Astrocyte of the spinal cord (primary cell): Measurements from ENCODE around the gene GMNC.

ENCODE experiments used
- DNase-seq: peaks from one replicate; pipeline ENCODE4 v3.0.0; 2011; ENCODE audit warnings: low read depth, low spot score
- H3K4me3 ChIP-seq: 2 replicates; pipeline ENCODE4 v1.5.1; 2011; ENCODE audit warnings: low read depth, mild to moderate bottlenecking, low read length, moderate library complexity
- in situ Hi-C: cut with HindIII; loops from 2 replicates; pipeline ENCODE4 v1.10.0; 2017; ENCODE audit warnings: low sequenced_read_pairs
- TF ChIP-seq, protein P1 (sequence below): IDR thresholded peaks from 2 replicates; pipeline ENCODE4 v1.5.1; 2012; ENCODE audit warnings: low read depth, mild to moderate bottlenecking, low read length, inconsistent platforms

Gene GMNC

DNA sequence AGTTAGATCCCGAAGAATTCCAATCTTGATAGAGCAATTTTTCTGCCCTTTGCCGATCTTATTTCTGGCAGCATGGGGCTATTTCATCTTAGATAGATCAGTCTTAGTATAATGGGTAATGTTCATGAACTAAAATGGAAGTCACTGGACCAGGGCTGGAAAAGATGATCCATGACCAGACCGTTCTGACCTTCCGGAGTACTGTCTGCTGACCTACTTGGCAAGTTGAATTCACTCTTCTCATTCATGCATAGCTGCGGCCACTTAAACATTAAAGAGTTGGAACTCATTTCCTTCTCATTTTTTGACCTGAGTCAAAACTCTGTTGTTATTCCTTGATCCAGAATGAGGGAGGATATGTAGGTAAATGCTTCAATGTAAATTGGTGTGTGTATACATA is 32.5 kb downstream of the GMNC start:
- TF ChIP-seq, protein P1, sequence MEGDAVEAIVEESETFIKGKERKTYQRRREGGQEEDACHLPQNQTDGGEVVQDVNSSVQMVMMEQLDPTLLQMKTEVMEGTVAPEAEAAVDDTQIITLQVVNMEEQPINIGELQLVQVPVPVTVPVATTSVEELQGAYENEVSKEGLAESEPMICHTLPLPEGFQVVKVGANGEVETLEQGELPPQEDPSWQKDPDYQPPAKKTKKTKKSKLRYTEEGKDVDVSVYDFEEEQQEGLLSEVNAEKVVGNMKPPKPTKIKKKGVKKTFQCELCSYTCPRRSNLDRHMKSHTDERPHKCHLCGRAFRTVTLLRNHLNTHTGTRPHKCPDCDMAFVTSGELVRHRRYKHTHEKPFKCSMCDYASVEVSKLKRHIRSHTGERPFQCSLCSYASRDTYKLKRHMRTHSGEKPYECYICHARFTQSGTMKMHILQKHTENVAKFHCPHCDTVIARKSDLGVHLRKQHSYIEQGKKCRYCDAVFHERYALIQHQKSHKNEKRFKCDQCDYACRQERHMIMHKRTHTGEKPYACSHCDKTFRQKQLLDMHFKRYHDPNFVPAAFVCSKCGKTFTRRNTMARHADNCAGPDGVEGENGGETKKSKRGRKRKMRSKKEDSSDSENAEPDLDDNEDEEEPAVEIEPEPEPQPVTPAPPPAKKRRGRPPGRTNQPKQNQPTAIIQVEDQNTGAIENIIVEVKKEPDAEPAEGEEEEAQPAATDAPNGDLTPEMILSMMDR, result no peak
- no peak for DNase-seq
- in situ Hi-C loops, result no loop called here
- no peak overlapping the region for H3K4me3 ChIP-seq

DNA sequence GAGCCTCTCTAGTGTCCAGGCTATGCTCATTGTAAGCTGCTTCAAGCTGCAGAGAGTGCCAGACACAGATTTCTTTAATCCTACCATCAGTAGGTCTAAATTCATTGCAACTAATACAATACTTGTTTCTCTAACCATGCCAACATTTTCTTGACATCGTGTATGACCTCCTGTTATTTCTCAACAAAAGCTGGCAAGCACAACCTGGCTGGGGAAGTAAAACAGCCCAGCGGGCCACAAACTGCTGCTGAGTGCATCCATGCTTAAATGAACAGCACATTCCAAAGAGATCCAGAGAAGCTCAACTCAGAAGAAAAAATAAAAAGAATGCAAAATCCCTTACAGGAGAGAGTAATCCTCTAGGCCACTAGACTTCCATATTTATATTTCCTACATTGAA is 36.5 kb downstream of the GMNC start:
- peak; percentile 40 for DNase-seq
- TF ChIP-seq, protein P1, result no peak
- H3K4me3 ChIP-seq, result no peak overlapping the region
- in situ Hi-C loops, result no loop called here

DNA sequence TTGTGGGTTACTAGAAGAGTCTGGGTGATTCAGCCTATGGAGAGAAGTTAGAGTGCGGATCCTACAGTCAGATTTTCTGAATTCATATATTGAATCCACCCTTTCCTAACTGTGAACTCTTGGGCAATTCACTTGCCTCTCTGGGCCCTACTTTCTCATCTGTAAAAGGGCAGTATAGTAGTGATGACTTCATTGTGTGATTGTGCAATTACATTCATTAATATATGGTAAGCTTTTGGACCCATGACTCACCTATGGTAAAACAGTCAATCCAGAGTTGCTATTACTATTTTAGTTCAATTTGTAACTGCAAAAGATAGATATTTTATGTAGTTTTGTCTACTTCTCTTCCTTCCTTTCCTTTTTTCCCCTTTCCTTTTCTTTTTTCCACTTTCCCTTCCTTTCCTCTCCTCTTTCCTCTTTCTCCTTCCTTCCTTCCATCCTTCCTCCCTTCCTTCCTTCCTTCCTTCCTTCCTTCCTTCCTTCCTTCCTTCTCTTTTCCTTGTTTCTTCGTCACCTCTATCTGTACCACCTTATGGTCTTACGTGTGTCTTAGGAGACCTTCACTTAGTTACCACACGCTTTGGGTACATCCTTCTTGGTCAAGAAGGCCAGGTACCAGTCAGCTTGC is 37.0 kb downstream of the GMNC start:
- H3K4me3 ChIP-seq, result no peak overlapping the region
- TF ChIP-seq, protein P1, result no peak
- in situ Hi-C loops, result no loop called here
- DNase-seq, result no peak

DNA sequence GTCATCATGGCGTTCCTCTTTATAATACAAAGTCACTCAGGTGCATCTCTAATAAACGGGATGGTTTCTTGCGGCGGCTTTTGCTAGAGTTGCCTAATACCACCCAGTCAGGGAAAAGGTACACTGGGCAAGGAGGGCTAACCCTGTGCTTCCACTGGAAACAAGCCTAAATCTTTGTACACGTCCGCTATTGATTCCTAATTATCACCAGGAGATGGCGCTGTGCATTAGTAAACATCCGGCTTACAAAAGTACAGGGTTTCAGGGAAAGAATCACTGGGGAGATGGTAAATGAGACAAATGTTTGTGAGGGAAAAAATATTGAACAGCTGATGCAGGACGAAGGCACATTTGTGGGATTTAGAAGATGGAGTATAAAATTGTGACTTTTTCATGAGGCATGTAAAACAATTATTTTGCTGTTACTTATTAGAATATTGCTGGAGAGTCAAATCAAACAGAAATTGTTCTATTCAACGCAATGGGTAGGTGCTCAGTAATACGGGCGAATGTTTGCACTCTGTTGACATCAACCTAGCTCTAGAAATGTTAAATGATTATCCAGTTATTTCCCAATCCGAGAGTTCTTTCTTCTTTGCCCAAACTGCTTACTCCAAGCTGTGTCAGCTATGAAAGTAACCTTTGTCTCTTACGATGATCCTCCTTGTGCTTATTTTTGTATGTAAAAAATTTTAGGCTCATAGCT is 50.6 kb downstream of the GMNC start:
- H3K4me3 ChIP-seq, result no peak overlapping the region
- TF ChIP-seq, protein P1, result peak; percentile 66
- in situ Hi-C loops, result no loop called here
- DNase-seq, result peak; percentile 65

DNA sequence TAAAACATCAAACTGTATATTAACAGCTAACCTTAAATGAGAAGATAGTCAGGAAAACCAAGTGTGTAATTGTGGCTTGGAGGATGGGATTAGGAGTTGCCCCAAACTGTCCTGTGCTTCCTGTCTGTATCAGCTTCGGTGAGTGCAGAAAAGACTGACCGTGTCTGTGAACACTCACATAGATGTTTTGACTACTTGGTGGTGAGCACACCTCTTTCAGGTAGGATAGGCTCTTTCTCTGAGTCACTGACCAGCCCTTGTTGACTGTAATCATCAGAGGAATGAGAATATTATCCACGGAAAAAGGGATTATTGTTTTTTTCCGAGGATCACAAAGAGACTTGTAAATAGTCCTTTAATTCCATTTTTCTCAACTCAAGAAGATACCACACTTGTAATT is 51.5 kb downstream of the GMNC start:
- DNase-seq, result no peak
- no peak overlapping the region for H3K4me3 ChIP-seq
- TF ChIP-seq, protein P1, result no peak
- in situ Hi-C loops, result no loop called here

DNA sequence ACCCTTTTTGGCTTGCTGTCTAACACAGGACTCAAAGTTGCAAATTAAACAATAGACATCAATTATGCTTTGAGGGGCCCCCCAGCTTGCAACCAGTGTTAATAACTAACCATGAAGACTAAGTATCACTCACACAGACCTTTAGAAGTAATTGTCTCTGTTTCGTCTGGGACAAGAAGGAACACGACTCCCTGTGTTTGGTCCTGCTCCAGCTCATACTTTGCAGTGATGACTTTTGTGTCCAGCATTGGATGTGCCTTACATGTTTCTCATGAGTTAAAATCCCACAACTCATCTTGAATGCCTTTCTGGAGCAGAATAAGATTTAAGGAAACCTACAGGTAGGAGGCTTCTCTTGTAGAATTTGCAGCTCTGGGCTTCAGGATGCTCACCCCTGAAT is 53.1 kb downstream of the GMNC start:
- TF ChIP-seq, protein P1, result no peak
- no peak for DNase-seq
- no peak overlapping the region for H3K4me3 ChIP-seq
- in situ Hi-C loops, result no loop called here
